ENCODE measurements around the gene GOLGA6L9.
"Not testable (repeated sequence)": the region's sequence is repeated elsewhere in the genome, so short reads cannot be mapped to it uniquely, and the experiment has no call there.

Gene GOLGA6L9

GRCh38 chr15:82469381-82469780, 39.8 kb downstream of the GOLGA6L9 start:
- DNase-seq = not testable (repeated sequence)

DNA sequence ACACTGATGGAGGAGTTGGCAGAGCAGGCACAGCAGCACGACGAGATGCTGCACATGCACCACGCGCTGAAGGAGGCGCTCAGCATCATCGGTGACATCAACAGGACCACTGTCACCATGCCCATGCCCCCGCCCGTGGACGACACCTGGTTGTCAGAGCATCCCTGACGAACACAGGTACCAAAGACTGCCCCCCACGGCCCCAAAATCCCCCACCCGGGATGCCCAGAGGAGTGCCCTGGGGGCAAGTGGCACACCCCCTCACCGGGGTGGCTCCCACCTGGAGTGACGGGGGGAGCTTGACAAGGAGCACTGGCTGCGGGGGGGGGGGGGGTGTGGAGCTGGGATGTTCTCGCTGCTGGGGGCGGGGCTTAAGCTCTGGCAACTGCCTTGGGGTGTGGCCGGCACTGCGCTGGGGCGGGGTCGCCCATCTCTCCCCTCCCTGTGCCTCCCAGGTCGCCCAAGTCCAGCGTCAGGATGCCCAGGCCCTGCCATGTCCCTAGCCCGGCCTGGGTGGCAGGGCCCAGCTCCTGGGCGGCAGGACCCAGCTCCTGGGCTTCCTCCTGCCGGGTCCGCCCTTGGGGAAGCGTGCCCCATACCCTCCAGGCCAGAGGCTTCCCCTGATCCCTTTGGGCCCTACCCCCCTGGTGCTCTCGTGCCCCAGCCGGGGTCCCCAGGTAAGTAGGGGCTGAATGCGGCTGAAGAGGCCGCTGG, 42.8 kb downstream of the GOLGA6L9 start:
- DNase-seq = not testable (repeated sequence)

DNA sequence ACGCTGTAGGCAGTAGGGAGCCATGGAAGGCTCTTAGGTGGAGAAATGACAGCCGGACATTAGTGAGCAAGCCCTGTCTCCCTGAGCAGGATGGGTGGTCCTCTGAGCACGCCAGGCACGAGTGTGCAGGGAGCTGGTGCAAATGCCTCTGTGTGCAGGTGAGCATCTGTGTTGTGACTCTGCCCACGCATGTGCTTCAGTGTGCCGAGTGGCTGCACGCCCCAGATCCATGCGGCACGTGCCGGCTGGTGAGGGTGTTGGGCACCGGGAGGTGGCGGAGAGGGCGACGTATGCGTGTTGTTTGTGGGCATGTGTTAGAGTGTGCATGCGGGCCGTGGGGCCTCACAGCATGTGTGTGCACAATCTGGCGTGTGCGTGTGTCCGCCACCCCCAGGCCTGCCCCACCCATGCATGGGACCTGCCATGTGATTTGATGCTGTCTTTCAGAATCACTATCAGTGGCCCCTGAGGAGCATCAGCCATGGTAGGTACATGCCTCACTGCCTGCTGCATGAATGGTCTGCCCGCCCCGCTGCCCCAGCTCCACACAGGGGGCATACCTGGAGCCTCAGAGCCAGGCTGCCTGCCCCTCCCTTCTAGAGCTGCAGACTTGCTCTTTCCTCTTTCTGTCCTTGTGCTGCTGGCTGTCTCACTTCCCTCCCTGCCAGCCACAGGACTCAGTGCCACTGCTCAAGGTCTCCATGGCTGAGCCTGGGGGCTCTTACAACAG, 45.1 kb downstream of the GOLGA6L9 start:
- not testable (repeated sequence) for DNase-seq

DNA sequence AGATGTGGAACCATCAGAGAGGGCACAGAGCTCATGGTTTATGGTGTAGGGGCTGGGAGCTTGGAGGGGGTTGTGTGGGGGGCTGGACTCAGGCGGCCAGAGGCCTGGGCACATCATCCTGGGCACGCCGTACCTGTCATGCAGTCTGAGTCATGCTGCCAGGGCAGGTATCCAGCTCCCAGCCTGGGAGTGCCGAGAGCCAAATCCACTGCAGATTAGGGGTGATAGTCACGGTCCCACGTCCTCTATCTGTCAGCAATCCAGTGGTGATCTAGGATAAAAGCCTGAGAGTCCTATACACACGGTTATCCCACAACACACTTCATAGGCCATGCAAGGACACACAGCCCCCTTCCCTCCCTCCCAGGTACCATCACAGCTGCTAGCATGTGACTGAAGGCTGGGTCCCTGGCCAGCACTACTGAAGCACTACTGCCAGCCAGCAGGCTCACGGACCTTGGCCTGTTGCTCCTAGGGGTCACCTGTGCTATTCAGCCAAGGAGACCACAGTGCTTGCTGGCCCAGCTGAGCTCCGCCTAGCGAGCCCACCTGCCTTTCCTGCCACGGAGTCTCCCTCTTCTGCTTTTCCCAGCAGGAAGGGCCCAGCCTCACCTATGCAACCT, 45.8 kb downstream of the GOLGA6L9 start:
- not testable (repeated sequence) for DNase-seq

DNA sequence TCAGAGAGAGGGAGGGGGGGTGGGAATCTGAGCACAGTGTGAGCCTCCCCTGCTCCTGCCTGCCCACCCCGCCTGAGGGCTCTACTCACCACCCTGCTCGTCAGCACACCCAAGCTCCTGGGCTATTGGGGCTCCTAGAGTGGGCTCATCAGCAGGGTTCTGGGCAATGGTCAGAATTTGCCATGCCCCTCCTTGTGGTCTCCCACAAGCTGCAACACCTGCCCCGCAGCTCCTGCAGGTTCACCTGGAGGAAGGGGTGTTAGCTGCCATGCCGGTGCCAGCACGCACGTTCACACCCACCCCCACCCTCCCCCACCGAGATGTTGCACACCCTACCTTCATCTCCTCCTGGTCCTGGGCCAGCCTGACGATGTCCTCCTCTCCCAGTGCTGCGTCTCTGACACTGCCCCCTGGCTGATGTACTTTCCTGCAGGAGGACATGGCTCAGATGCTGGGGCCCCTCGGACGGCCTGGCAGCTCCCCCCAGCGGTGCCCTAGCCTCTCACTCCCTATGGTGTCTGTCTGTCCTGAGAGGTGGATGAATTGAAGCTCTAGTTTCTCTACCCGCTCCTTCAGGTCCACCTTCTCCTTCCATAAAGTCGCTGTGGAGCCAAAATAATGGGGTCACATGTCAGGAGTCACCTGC, 47.2 kb downstream of the GOLGA6L9 start:
- not testable (repeated sequence) for DNase-seq

GRCh38 chr15:82477343-82478057, 47.9 kb downstream of the GOLGA6L9 start:
- not testable (repeated sequence) for DNase-seq

All from DMS153 (cell line).